Liver (tissue), 3 donors: ENCODE results near the gene HERC6.

Source experiments
- ATF3 ChIP-seq: IDR thresholded peaks from 2 replicates; pipeline ENCODE4 v1.6.1; 2016; ENCODE audit warnings: antibody characterized with exemption
- CTCF ChIP-seq: fragments of 150-350 bp; IDR thresholded peaks from 2 replicates; pipeline ENCODE4 v1.5.1; 2017; ENCODE audit warnings: improper control_type of control experiment, low read depth, low read length; ENCODE audit not compliant: missing input control
- FOXA1 ChIP-seq: IDR thresholded peaks from 2 replicates; pipeline ENCODE4 v1.6.1; 2016; ENCODE audit warnings: antibody characterized with exemption
- GABPA ChIP-seq, 2 donors: IDR thresholded peaks in 1 of 2; conservative IDR thresholded peaks in 1 of 2; 2 replicates each; pipeline ENCODE4 v1.6.1; 2016; ENCODE audit warnings: antibody characterized with exemption in 2 of 2, mild to moderate bottlenecking in 1 of 2, moderate library complexity in 1 of 2
- JUND ChIP-seq, 2 donors: IDR thresholded peaks; 2 replicates each; pipeline ENCODE4 v1.6.1; 2016; ENCODE audit warnings: antibody characterized with exemption in 2 of 2
- NR2F2 ChIP-seq: IDR thresholded peaks from 2 replicates; pipeline ENCODE4 v1.6.1; 2016; ENCODE audit warnings: antibody characterized with exemption
- RAD21 ChIP-seq, 2 donors: IDR thresholded peaks; 2 replicates each; pipeline ENCODE4 v1.6.1; 2016; ENCODE audit warnings: antibody characterized with exemption in 2 of 2, mild to moderate bottlenecking in 2 of 2
- REST ChIP-seq: IDR thresholded peaks from 2 replicates; pipeline ENCODE4 v1.6.1; 2016; ENCODE audit warnings: antibody characterized with exemption, mild to moderate bottlenecking
- SP1 ChIP-seq: IDR thresholded peaks from 2 replicates; pipeline ENCODE4 v1.6.1; 2018; ENCODE audit warnings: antibody characterized with exemption, mild to moderate bottlenecking
- TAF1 ChIP-seq: conservative IDR thresholded peaks from 2 replicates; pipeline ENCODE4 v1.6.1; 2016; ENCODE audit warnings: antibody characterized with exemption, mild to moderate bottlenecking
- YY1 ChIP-seq: IDR thresholded peaks from 2 replicates; pipeline ENCODE4 v1.6.1; 2016; ENCODE audit warnings: antibody characterized with exemption, mild to moderate bottlenecking
- ZBTB33 ChIP-seq: IDR thresholded peaks from 2 replicates; pipeline ENCODE4 v1.6.1; 2016; ENCODE audit warnings: antibody characterized with exemption
- TF ChIP-seq, protein P1 (sequence below): IDR thresholded peaks from 2 replicates; pipeline ENCODE4 v1.6.1; 2016; ENCODE audit warnings: antibody characterized with exemption
- donor health status: healthy.
- donor health status: healthy.

DNA sequence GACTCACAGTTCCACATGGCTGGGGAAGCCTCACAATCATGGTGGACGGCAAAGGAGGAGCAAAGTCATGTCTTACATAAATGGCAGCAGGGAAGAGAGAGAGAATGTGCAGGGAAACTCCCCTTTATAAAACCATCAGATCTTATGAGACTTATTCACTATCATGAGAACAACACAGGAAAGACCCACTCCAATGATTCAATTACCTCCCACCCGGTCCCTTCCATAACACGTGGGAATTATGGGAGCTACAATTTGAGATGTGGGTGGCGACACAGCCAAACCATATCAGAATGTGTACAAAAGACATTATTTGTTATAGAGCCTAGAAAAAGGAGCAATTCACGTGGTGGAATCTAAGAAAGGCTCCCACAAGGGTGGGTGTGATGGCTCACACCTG is 10.8 kb upstream of the HERC6 start:
- no peak for TF ChIP-seq CTCF
- no peak for TF ChIP-seq RAD21 (IDR thresholded peaks at IDR 0.05)
- TF ChIP-seq REST: no peak
- TF ChIP-seq YY1: no peak
- TF ChIP-seq ATF3: no peak
- no peak for TF ChIP-seq TAF1
- no peak for TF ChIP-seq ZBTB33
- no peak for TF ChIP-seq FOXA1
- no peak for TF ChIP-seq SP1
- TF ChIP-seq GABPA (IDR thresholded peaks at IDR 0.05 in 1 of 2, conservative IDR thresholded peaks at IDR 0.05 in 1 of 2): no peak
- TF ChIP-seq, protein P1, sequence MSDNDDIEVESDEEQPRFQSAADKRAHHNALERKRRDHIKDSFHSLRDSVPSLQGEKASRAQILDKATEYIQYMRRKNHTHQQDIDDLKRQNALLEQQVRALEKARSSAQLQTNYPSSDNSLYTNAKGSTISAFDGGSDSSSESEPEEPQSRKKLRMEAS: no peak
- no peak for TF ChIP-seq NR2F2
- TF ChIP-seq JUND (IDR thresholded peaks at IDR 0.05): no peak
